ENCODE measurements around the gene MORN1.

DNA sequence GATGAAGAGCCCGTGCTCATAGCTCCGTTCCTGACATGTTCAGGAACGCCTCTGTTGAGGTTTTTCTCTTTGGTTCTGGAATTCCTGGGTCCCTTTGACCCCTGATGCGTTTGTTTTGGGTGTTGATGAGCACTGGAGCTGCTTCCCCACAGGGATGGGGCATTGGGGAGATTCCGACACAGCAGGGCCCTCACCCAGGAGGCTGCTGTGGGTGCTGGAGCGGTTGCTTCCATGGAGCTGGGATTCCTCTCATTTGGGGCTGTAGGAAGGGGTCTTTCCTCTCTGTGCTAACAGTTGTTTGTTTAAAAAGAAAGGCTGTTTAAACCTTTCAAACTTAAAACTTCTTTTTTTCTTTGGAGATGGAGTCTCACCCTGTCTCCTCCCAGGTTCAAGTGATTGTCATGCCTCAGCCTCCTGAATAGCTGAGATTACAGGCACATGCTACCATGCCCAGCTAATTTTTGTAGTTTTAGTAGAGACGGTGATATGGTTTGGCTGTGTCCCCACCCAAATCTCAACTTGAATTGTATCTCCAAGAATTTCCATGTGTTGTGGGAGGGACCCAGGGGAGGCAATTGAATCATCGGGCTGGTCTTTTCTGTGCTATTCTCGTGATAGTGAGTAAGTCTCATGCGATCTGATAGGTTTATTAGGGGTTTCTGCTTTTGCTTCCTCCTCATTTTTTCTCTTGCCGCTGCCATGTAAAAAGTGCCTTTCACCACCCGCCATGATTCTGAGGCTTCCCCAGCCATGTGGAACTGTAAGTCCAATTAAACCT lies 114.4 kb downstream of the MORN1 start:
- TF ChIP-seq, protein P1, sequence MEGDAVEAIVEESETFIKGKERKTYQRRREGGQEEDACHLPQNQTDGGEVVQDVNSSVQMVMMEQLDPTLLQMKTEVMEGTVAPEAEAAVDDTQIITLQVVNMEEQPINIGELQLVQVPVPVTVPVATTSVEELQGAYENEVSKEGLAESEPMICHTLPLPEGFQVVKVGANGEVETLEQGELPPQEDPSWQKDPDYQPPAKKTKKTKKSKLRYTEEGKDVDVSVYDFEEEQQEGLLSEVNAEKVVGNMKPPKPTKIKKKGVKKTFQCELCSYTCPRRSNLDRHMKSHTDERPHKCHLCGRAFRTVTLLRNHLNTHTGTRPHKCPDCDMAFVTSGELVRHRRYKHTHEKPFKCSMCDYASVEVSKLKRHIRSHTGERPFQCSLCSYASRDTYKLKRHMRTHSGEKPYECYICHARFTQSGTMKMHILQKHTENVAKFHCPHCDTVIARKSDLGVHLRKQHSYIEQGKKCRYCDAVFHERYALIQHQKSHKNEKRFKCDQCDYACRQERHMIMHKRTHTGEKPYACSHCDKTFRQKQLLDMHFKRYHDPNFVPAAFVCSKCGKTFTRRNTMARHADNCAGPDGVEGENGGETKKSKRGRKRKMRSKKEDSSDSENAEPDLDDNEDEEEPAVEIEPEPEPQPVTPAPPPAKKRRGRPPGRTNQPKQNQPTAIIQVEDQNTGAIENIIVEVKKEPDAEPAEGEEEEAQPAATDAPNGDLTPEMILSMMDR (IDR thresholded peaks at IDR 0.05): no peak
- no peak for TF ChIP-seq POLR2AphosphoS5 (IDR thresholded peaks at IDR 0.05; ENCODE audit: low read depth, low read length)

All from SK-N-SH (cell line).